ENCODE measurements around the gene RHEX. TPM values are rescaled to one million over a fixed set of nuclear protein-coding genes. Genes with fewer than 3 reads are reported as not detected.

The RHEX gene
- total RNA-seq, 1 experiment from 2014 or later = 88.9 TPM

DNA sequence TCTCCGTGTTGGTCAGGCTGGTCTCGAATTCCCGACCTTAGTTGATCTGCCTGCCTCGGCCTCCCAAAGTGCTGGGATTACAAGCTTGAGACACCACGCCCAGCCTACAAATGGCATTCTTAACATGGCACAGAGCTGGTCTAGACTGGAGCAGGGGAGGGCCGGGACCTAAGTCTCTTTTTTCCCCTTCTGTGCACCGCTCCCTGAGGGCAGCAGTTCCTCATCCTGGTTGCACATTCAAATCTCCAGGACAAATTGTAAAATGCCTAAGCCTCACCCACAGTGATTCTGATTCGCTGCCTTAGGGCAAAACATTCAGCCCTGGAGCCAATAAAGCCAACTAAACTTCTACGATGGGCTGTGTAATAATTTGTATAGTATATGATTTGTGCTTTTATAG lies 74.4 kb downstream of the RHEX start:
- BruUV-seq (replicated peaks) = no TSS peak
- CTCF ChIA-PET = interaction anchor here (0.7 kb wide), 1 partner anchor 387 kb away, joined by 6 read pairs; no protein-coding TSS in a partner anchor
- H3K36me3 Mint-ChIP-seq (ENCODE audit: insufficient read depth, unreplicated experiment) = no peaks in the 10 kb centered on the region
- no peak overlapping the region for H3K4me3 Mint-ChIP-seq (ENCODE audit: low read depth, unreplicated experiment)
- H3K9me3 Mint-ChIP-seq (ENCODE audit: low read depth, unreplicated experiment) = no peaks in the 10 kb centered on the region
- intact Hi-C loops (cut with micrococcal nuclease; ENCODE audit: unreplicated experiment) = no loop called here
- H3K27ac Mint-ChIP-seq (ENCODE audit: unreplicated experiment) = no peak overlapping the region
- peaks cover 41% of the 10 kb centered on the region for H3K27me3 Mint-ChIP-seq (ENCODE audit: unreplicated experiment)
- TF ChIP-seq, protein P1, sequence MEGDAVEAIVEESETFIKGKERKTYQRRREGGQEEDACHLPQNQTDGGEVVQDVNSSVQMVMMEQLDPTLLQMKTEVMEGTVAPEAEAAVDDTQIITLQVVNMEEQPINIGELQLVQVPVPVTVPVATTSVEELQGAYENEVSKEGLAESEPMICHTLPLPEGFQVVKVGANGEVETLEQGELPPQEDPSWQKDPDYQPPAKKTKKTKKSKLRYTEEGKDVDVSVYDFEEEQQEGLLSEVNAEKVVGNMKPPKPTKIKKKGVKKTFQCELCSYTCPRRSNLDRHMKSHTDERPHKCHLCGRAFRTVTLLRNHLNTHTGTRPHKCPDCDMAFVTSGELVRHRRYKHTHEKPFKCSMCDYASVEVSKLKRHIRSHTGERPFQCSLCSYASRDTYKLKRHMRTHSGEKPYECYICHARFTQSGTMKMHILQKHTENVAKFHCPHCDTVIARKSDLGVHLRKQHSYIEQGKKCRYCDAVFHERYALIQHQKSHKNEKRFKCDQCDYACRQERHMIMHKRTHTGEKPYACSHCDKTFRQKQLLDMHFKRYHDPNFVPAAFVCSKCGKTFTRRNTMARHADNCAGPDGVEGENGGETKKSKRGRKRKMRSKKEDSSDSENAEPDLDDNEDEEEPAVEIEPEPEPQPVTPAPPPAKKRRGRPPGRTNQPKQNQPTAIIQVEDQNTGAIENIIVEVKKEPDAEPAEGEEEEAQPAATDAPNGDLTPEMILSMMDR (IDR thresholded peaks at IDR 0.05; ENCODE audit: unreplicated experiment) = no peak
- no peaks in the 10 kb centered on the region for H3K4me1 Mint-ChIP-seq (ENCODE audit: low read depth, unreplicated experiment)
- no peak for DNase-seq

DNA sequence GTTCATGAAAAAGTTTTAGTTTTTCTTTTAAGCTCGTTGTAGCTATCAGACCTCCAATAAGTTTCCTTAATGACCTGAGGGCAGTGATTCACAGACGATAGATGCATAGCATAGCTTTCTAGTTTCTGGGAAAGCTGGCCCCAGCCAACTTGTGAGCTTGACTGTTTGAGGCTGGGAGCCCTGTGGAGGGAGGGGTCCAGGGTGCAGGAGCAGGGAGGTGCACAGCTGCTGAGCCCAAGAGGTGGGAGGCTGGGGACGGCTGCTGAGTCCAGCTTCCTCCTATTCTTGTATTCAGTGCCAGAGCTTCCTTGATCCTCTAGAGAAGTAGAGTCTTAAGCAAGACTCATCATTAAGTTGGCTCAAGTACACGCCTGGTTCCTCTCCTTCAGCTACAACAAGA lies 75.2 kb downstream of the RHEX start:
- DNase-seq = no peak
- no peak overlapping the region for H3K4me3 Mint-ChIP-seq (ENCODE audit: low read depth, unreplicated experiment)
- H3K4me1 Mint-ChIP-seq (ENCODE audit: low read depth, unreplicated experiment) = no peaks in the 10 kb centered on the region
- H3K27me3 Mint-ChIP-seq (ENCODE audit: unreplicated experiment) = peaks cover 41% of the 10 kb centered on the region
- no peak overlapping the region for H3K27ac Mint-ChIP-seq (ENCODE audit: unreplicated experiment)
- H3K9me3 Mint-ChIP-seq (ENCODE audit: low read depth, unreplicated experiment) = no peaks in the 10 kb centered on the region
- TF ChIP-seq, protein P1 (IDR thresholded peaks at IDR 0.05; ENCODE audit: unreplicated experiment) = no peak
- intact Hi-C loops (cut with micrococcal nuclease; ENCODE audit: unreplicated experiment) = no loop called here
- H3K36me3 Mint-ChIP-seq (ENCODE audit: insufficient read depth, unreplicated experiment) = no peaks in the 10 kb centered on the region
- no TSS peak for BruUV-seq (replicated peaks)
- CTCF ChIA-PET = interaction anchor here (0.7 to 1.1 kb wide), 2 partner anchors 11 to 151 kb away, joined by 3 read pairs; partner anchors contain the start of gene AVPR1B

DNA sequence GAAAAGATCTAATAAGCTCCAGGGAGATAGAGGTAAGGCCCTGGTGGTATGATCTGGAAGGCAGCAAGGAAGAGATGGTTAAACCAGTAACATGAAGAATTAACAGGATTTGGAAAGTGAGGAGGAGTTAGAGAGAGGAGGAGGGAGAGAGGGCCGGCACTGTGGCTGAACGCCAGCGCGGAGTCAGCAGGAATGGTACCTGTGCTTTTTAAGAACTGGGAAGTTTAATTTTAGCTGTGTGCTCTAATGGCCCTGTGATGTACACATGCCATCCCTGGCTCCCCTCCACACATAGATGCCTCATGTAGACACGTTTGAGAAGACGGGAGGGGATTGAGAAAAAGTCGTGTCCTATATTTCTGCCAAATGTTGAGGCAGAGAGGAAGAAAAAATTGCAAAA lies 78.1 kb downstream of the RHEX start:
- DNase-seq = no peak
- intact Hi-C loops (cut with micrococcal nuclease; ENCODE audit: unreplicated experiment) = no loop called here
- Mint-ChIP-seq H3K4me1 (ENCODE audit: low read depth, unreplicated experiment) (no peaks in the 10 kb centered on the region), H3K4me3 (ENCODE audit: low read depth, unreplicated experiment) (no peak overlapping the region), H3K27ac (ENCODE audit: unreplicated experiment) (no peak overlapping the region), H3K9me3 (ENCODE audit: low read depth, unreplicated experiment) (no peaks in the 10 kb centered on the region), H3K36me3 (ENCODE audit: insufficient read depth, unreplicated experiment) (no peaks in the 10 kb centered on the region), H3K27me3 (ENCODE audit: unreplicated experiment) (peaks cover 58% of the 10 kb centered on the region)
- CTCF ChIA-PET = no interaction called here
- BruUV-seq (replicated peaks) = no TSS peak
- TF ChIP-seq, protein P1 (IDR thresholded peaks at IDR 0.05; ENCODE audit: unreplicated experiment) = no peak

GRCh38 chr1:206133751-206134415 lies 80.9 kb downstream of the RHEX start:
- Mint-ChIP-seq H3K4me3 (ENCODE audit: low read depth, unreplicated experiment) (no peak overlapping the region), H3K4me1 (ENCODE audit: low read depth, unreplicated experiment) (no peaks in the 10 kb centered on the region), H3K9me3 (ENCODE audit: low read depth, unreplicated experiment) (no peaks in the 10 kb centered on the region), H3K27ac (ENCODE audit: unreplicated experiment) (no peak overlapping the region), H3K27me3 (ENCODE audit: unreplicated experiment) (peaks cover 69% of the 10 kb centered on the region), H3K36me3 (ENCODE audit: insufficient read depth, unreplicated experiment) (no peaks in the 10 kb centered on the region)
- CTCF ChIA-PET = interaction anchor here (0.7 kb wide), 1 partner anchor 32 kb away, joined by 3 read pairs; no protein-coding TSS in a partner anchor
- DNase-seq = no peak
- TF ChIP-seq, protein P1 (IDR thresholded peaks at IDR 0.05; ENCODE audit: unreplicated experiment) = no peak
- intact Hi-C loops (cut with micrococcal nuclease; ENCODE audit: unreplicated experiment) = no loop called here
- BruUV-seq (replicated peaks) = no TSS peak

All from Calu3 (cell line).